ENCODE data around the gene FOXL3.
"Not testable (repeated sequence)": the region's sequence is repeated elsewhere in the genome, so short reads cannot be mapped to it uniquely, and the experiment has no call there.

FOXL3 gene

DNA sequence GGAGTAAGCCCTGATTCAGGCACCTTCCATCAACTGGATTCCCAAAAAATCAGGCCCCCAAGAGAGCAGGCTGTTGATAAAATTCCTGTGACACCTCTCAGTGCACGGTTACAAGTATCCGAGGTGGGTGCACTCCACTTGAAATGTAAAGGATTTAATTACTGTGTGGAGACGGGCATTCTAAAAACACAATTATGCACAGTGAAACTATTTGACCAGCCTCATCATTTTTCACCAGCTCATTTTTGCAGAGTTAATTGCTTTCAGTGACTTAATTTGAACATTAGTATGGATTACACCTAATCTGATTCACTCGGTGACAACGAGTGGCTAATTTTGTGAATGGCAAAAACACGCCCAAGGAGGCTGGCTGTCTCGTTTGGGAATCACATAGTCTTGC lies 2.3 kb downstream of the FOXL3 start:
- no peak for DNase-seq

DNA sequence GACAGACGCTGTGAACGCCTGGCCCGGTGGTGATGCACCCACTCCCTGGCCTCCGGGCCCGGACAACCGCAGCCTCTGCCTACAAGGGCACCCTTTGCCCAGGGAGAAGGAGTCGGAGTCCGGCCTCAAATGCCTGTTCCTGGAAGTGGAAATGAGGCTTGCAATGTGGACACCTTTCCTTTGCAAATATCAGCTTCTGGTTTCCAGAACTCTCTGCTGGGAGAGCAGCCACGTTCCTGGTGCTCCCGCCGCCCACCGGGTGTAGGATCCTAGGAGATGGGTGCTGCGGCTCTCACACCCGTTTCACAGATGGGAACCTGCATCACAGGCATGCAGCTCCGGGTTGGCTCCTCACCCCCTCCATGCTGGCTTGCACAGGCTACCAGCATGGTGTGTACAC lies 2.9 kb downstream of the FOXL3 start:
- no peak for DNase-seq

DNA sequence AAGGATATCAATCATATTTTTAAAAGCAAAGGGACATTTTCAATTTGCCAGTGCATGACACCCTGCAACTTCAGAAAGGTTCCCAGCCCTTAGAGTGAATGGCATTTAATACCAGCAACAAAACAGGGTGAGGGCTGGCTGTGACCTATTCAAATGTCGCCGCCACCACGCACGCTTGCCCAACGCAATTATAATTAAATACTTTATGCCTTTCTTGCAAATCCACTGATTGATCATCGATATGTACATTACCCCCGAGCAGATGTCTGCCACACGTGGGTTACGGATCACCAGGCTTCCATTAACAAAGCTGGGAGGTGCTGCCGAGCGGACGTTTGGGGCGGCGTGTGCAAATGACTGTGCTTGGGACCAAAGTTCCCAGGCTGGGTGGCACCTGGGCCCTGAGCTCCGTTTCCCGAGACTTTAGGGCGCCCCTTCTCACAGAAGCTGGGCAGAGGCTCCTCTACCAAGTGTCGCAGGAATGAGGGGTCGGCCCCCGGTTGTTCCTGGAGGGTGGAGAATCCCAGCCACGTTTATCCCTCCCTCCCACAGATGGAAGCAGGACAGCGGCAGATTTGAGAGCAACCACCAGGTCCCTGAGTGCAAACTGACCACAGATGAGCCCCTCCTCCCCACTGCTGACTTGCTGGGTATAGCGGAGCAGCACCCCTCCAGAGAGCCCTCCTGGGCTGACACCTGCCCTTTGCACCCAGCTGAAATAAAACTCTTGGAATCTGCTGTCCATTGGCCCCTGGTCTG lies 3.9 kb downstream of the FOXL3 start:
- no peak for DNase-seq

DNA sequence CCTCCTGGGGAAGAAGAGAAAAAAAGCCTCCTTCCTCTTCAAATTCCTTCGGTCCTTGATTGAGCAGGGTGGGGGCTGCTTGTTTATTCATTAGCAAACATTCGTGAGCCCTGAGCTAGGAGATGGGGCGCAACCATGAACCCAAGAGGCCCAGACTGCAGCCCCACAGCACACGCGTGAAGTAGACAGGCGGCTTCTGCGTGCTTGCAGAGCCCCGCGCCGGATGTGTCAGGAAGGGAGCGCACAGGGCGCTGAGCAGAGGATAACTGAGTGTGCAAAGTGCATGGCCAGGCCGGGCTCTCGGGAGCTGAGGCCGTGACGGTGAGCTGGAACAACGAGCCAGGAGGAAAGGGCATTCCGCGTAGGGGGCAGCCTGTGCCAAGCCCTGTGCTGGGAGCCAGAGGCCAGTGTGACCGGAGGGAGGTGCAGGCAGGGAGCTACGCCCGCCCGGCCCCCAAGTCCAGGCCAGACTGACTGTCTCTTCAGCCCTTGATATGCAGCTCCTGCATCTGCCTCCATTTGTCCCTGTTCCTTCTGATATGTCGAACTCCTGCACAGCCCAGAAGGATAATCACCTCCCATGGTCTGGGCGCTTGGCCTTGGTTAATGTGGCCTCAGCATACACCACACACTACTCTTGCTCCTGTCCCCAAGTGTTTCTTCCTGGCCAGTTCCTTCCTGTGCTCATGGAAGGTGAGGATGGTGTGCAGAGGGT lies 4.6 kb downstream of the FOXL3 start:
- no peak for DNase-seq

DNA sequence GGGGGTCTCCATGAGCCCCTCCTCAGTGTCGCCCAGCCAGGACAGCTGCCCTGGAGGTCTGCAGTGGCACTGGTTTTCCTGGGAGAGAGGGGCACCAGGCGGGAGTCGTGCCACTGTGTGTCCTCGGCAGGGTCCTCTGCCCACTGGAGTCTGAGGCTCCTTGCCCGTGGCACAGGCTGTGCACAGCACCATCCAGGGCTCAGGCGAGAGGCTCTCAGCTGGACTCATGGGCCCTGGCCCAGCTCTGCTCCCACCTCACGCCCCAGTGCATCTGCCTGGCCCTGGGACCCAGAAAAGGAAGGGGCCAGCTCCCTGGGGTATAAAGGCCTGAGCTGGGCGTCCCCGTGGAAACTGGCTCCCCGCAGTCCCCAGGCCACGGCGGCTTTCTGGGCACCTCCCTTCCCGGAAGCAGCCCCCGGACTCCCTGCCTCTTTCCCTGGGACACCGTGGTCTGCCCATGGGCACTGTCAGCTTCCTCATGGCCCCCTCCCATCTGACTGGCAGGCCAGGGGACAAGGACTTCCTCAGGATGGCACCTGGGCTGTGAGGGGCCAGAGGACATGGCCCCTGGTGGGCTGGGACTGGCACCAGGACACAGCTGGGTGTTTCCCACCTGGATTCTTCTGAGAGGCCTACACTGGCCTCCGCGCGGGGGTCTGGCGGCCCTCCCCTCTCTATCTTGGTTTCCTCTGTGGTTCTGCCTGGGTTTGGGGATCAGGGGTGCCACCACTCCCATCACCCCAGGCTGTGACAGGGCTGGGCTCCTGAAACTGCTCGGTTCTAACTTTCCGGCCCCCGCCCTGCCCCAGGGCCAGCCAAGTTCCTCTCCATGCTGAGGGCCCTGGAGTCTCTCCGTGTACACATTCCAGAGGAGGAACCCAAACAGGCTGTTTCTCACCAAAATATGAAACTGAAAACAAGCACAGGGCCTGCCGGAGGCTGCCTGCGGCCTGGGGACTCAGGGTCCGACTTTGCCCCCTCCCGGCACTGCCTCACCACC lies 5.5 kb downstream of the FOXL3 start:
- DNase-seq = no peak

DNA sequence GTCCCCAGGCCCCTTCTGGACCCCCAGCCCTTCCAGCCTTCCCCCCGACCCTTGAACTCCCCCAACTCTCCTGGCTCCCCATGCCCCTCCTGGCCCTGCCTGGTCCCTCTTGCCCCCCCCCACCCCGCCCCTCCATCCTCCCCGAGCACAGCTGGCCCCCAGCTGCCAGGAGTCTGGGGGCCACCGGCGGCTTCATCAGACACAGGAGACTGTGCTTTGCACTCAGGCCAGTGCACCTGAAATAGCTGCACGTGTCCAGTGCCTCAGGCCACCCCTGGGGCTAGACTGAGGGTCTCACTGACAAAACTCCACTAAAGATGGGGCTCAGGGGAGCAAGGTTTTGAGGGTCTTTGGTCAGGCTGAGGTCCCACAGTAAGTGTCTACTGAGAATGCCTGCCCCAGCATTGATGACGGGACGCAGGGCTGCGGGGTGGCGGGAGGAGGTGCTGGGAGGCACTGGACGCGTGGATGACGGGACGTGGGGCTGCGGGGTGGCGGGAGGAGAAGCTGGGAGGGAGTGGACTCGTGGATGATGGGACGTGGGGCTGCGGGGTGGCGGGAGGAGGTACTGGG lies 6.5 kb downstream of the FOXL3 start:
- no peak for DNase-seq

DNA sequence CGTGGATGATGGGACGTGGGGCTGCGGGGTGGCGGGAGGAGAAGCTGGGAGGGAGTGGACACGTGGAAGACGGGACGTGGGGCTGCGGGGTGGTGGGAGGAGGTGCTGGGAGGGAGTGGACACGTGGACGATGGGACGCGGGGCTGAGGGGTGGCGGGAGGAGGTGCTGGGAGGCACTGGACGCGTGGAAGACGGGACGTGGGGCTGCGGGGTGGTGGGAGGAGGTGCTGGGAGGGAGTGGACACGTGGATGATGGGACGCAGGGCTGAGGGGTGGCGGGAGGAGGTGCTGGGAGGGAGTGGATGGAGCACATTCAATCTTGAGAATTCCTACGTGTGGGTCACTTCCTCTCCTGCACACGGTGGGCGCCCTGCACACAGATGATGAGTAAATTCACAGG lies 7.2 kb downstream of the FOXL3 start:
- not testable (repeated sequence) for DNase-seq

DNA sequence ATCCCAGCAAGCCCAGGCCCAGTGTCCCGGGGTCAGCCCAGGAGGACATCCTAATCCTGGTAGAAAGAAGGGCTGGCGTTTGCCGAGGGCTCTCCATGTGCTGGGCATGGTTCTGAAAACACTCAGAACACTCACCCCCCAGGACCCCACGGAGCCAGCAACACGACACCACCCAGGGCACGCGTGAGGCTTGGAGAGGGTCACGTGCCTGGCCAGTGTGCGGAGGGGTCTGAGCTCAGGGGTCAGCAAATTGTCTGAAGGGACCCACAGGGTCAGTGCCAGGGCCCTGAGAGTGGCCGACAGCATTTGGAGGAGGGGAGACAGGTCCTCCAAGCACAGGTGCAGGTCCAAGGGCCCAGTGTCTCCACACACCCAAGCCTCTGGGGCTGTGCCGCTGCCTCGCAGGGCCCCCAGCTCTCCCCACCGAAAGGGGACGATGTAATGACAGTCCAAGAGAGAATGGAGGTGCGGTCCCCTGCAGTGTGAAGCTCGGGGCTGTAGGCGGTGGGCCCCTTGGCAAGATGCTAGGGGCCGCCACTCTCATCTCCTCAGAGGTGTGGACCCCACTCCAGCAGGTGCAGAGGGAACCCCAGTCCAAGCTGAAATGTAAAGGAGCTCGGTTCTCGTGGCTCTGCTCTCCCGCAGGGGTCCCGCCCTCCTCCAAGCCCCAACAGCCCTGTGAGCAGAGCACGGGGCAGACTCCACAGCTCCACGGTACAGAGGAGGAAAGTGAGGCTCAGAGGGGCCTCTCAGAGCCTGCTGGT lies 7.8 kb downstream of the FOXL3 start:
- DNase-seq = no peak

DNA sequence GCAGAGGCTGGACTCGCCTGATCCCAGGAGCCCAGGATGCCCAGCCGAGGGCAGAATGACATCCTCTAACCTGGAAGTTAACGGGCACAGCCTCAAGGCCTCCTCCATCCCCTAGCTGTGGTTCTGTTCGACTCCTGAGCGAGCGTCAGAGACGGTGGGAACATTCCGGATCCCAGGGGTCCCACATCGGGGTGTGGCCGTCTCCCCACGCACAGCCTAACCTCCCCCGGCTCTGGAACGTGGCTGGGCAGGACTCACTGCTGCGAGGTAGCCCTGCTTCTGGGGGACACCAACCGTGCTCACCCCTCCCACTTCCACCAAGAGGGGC lies 8.4 kb downstream of the FOXL3 start:
- DNase-seq = no peak

DNA sequence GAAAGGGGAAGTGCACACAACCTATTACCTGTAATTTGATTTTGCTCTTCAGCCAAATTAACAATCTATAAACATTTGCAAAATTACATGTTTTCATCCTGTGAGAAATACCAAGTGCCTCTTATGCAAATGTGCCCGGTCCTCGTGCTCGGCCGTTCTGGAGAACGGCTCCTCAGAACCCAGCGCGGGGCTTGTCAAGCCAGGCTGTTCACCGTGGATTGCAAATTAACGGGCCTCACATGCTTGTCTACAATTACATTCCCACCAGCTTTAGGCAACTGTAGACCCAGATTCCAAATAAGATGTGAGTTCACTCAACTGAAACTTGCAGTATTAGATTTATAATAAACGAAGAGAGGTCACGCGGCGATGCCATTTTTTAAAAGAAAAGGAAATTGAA lies 8.8 kb downstream of the FOXL3 start:
- no peak for DNase-seq

DNA sequence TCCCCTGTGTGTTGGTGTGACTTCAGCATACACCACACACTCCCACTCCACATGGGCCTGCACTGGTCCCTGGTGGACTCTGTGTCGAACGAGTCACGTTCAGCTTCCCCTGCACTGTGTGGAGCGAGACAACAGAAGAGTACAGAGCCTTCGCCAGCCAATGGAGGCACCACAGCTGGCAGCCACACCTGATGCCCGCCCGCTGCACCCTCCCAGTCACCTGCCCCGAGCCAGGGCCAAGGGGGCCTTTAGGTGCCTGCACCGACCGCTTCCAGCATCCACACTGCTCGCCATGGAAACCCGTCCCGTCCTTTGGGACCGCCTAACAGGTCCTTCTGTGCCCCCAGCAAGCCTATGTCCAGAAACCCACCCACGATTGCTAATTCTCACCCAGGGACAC lies 9.2 kb downstream of the FOXL3 start:
- no peak for DNase-seq

DNA sequence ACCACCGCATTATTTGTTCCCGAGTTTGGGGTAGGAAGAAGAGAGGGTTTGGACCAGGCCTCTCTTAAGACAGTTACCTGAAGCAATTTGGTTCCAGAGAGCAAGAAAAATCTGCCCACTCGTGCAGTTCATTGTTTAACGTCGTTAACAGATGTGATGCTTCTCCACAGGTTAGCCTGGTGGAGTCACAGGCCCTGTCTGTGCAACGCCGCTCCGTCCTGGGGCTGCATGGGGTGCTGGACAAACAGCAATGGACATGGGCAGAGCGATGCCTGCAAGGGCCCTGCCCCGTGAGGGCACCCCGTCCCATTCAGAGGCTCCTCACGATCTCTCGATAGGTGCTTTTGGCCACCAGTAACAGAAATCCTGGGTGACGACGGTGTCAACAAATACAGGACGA lies 9.7 kb downstream of the FOXL3 start:
- no peak for DNase-seq

DNA sequence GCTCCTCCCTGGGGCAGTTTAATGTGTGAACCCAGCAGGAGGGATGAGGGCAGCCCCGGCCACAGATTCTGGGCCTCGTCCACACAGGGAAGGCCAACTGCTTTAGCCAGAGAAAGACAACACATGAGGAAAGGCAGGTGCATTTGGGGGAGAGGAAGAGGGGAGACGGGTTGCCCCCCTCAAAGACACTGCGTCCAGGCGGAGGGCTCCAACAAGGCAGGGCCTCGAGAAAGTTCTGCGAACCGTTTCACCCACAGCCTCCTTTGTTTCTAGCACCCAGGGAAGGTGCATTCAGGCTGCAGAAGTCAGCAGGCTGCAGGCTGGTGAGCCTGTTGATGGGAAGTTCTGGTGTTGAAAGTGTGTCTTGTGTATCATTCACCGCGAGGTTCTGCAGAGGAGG lies 10.1 kb downstream of the FOXL3 start:
- no peak for DNase-seq

DNA sequence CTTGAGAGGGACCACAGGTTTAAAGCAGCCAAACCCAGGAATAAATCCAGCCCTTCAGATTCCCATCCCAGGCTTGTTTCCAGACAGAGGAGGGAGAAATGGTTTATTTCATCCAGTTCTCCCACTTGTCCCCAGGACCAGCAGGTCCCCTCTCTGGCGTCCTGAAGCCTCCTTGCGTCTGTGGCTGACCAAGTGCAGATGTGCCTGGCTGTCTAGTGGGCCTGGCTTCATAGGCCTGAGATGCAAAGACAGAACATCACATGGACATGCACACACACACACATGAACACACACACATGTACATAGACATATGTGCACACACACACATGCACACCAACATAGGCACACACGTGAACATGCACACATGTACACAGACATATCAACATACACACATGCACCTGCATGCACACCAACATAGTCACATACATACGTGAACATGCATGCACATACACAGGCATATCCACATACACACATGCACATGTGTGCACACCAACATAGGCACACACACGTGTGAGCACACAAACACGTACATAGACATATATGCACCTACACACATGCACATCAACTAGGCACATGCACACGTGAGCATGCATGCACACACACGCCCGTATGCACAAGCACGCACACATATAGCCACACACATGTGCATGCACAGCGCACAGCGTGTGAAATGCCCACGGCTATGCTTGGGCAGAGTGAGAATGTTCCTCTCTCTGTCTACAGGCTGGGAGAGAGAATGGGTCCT lies 10.7 kb downstream of the FOXL3 start:
- no peak for DNase-seq

DNA sequence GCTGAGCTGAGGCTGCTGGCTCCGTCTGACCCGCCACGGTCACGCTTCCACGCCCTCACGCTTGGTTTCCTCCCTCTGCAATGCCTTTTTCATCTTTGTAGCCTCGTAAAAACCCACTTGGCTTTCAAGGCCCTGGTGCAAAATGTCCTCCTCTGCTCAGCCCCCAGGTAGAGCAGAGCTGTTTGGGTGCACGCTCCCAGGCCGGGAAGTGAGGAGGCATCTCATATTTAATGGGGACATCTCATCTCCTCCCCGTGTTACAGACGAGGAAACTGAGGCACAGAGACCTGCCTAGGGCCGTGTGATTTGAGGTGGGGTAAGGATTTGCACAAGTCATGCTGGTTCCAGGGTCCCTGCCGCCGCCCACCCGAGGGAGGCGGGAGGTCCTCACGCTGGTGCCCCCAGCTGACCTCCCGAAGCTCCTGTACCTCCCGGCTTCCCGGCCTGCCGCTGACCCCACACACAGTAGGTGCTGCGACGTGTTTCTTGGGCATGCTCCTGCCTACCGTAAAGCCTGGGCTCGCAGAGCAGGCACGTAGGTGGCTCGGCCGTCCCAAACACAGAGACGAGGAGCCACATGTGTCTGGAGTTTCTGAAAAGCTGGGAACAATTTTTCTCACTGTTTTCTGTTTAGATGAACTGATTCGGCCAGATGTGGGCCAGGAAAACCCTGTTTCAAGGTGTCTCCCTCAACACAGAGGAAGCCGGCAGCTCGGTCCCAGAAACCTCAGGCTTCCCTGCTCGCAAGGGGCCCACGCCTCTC lies 11.5 kb downstream of the FOXL3 start:
- no peak for DNase-seq

DNA sequence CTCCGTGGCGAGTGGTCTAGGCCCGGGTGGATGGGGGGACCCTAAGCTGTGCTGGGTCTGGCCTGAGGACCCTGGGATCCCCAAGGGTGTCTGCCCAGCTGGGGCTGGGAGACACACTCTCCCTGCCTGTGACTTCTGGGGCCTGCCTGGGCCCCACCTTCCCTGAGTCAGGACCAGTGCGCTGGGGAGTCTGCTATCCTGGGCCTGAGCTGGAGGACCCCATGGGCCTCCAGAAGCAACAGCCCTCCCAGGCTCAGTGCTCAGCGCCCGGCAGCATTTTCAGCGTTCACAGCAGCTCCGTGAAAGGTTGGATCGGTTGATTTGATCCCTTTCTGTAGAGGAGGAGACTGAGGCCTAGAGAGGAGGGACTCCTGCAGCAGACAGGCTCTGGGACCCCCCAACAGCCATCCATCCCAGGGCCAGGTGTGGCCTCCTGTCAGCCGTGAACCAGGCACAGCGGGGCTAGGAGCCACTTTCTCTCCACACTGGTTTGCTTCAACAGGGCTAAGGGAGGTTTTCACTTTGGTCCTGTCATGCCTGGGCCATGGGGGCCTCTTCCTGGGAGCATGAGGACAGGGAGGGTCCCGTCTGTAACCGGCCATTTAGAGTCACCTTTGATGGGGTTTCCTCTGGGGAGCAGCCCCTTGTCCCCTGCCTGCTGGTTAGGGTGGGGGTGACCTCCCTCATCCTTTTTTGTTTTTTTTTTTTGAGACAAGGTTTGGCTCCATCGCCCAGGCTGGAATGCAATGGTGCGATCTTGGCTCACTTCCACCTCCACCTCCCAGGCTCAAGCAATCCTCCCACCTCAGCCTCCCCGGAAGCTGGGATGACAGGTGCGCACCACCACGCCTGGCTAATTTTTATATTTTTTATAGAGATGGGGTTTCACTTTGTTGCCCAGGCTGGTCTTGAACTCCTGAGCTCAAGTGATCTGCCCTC lies 12.4 kb downstream of the FOXL3 start:
- DNase-seq = no peak

DNA sequence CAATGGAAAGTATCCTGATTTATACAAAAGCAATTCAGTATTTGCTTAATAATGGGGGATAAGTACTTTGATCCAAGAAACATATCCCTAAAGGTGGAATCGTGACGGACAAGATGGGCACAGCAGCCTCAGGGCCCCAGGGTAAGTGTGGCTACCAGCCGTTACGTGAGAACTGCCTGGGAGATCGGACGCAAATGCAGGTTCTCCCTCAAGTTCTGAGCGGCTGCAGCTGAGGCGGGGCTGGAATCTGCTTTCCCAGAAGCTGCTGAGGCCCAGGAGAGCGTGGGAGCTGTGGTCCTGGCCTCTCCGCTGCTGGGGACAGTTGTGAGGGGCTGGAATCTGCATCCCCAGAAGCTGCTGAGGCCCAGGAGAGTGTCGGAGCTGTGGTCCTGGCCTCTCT lies 13.5 kb downstream of the FOXL3 start:
- no peak for DNase-seq

DNA sequence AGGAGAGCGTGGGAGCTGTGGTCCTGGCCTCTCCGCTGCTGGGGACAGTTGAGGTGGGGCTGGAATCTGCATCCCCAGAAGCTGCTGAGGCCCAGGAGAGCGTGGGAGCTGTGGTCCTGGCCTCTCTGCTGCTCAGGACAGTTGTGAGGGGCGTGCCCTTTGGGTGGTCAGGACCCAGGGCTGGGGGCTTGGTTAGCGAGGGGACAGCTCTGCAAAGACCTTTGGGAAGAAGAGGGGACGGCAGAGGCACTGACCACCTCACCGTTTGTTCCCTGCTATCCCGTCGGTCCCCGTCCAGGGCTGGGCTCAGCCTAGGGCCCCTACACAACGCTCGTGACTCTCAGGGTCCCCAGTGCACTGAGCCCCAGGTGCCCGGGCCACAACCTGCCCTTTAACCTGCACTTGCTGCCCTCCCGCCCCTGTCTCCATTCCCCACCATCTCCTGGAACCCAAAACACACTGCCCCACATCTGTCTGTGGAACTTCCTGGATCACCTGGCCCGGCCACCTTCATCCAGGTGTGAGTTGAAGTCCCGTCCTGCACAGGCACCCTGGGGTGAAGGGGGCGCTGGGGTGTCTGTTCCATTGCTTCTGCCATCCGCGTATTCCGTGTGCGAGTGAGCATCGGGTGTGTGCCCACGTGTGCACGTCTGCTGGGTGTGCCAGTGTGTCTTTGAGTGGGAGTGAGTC lies 14.1 kb downstream of the FOXL3 start:
- DNase-seq = no peak
